HG03521 (cell line): Measurements from ENCODE around the gene SBF2.

Experiments
- ATAC-seq: cut with Tn5 transposase; IDR thresholded peaks from one replicate; pipeline ENCODE4 v1.9.1; 2021; ENCODE audit warnings: mild to moderate bottlenecking, moderate library complexity; ENCODE audit not compliant: unreplicated experiment

The SBF2 gene

GRCh38 chr11:10317776-10318526 is 23.9 kb upstream of the SBF2 start:
- no peak for ATAC-seq

GRCh38 chr11:10317151-10317755 is 23.2 kb upstream of the SBF2 start:
- no peak for ATAC-seq

- ATAC-seq = no peak
These were observed 21.1 kb upstream of the SBF2 start for GRCh38 chr11:10315083-10315482.

DNA sequence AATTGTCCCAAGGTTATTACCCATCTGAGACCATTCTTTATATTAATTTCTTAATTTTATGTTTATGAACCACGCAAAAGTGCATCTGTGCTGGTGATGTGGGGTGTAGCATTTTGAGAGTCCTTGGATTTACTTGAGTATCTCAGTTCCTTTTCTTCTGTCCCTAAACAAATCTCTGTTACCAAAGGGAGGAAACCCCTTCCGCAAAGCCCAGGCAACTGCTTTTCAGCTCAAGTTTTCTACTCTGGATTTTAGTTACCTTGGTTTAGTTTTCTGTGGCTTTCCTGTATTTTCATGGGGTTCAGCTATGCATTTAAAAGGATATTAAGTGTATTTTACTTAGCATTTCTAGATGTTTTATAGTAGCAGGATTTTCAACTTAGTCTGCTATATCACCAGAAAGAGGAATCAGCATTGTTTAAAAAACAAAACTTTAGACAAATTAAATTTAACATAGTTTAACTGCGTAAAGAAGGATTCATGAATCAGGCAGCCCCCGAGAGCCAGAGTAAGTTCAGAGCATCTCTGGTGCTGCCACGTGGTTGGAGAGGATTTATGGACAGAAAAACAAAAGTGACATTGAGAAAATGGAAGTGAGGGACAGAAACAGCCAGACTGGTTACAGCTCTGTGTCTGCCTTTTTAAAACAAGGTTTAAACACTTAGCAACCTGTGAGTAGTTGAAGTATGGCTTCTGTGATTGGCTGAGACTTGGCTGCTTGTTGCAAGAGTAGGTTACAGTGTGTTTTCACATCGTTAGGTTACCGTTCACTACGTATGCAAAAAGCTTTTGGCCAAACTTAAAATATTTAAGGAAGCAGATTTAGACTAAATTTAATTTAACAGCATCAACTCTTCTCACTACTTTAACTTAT is 20.4 kb upstream of the SBF2 start:
- ATAC-seq = peak; percentile 86

DNA sequence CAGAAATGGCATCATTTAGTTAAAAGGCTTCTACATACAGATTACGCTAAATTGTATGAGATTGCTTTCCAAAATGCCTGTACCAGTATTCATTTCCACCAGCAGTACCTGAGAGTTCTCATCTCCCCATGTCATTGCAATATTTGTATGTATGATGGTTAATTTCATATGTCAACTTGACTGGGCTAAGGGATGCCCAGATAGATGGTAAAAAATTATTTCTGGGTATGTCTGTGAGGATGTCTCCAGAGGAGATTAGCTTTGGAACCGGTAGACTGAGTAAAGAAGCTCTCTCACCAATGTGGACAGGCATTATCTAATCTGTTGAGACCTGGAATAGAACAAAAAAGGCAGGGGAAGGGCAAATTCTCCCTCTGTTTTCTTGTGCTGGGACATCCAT is 17.8 kb upstream of the SBF2 start:
- no peak for ATAC-seq

- no peak for ATAC-seq
These were observed 16.4 kb upstream of the SBF2 start for GRCh38 chr11:10310301-10310841.

- no peak for ATAC-seq
These were observed 15.4 kb upstream of the SBF2 start for GRCh38 chr11:10309163-10310093.

- no peak for ATAC-seq
These were observed 14.4 kb upstream of the SBF2 start for GRCh38 chr11:10308201-10308954.

- peak; percentile 66 for ATAC-seq
These were observed 13.6 kb upstream of the SBF2 start for GRCh38 chr11:10307400-10308200.

DNA sequence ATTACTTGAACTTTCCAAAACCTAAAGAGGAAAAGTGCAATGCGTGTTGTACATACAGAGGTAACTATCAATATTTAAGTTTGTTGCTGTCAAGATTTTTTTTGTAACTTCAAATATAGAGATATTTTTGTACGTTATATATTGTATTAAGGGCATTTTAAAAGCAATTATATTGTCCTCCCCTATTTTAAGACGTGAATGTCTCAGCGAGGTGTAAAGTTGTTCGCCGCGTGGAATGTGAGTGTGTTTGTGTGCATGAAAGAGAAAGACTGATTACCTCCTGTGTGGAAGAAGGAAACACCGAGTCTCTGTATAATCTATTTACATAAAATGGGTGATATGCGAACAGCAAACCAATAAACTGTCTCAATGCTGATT is 13.0 kb upstream of the SBF2 start:
- ATAC-seq = no peak

GRCh38 chr11:10305964-10306918 is 12.2 kb upstream of the SBF2 start:
- no peak for ATAC-seq

GRCh38 chr11:10305262-10305963 is 11.4 kb upstream of the SBF2 start:
- no peak for ATAC-seq

- ATAC-seq = no peak
These were observed 10.7 kb upstream of the SBF2 start, which contains the start of gene ADM for GRCh38 chr11:10304495-10305261. Gene ADM, plus strand, starts transcription at chr11:10305073. Its CDS starts 628 bp downstream, at chr11:10305701.

GRCh38 chr11:10303558-10304363 is 9.7 kb upstream of the SBF2 start:
- ATAC-seq = no peak

DNA sequence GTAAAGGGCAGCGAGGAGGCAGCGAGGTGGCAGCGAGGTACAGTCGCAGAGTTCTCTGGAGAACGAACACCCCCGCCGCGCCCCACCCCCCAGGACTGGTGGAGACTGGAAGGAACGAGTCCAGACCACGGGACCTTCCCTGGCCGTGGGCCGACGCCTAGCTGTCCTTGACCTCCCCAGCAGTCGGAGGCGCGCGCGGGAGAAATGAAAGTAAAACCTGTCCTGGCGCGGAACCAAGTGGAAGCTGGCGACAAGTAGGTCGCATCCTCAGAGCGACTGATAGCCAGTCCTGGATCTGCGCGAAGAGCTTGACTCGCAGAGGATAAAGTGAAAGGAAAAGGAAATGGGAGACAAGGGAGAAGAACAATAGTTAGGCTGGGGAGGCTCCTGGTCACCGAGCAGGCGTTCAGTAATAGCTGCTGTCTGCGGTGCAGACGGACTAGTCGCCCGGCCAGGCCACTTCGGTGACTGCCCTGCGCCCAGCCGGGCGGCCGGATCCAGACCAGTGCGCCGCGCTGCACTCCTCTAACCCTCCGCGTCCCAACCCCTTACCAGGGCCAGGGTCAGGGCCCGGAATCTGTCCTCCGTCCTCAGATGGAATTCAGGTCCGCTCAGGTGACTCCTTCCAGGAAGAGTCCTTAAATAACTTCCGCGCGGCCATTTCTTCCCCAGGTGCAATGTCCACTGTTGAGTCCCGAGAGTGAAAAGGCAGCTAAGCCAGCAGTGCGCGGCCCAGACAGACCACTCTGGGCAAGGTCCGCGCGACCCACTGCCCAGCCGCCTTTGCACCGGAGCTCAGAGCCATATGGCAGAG is 8.9 kb upstream of the SBF2 start:
- ATAC-seq = no peak
